HEK293 (cell line): ENCODE data around the gene CHRNA1.

ENCODE experiments used
- CTCF ChIP-seq: fragments of 450-650 bp; formaldehyde crosslinking; IDR thresholded peaks from 2 replicates; pipeline ENCODE4 v1.5.1; 2016; ENCODE audit warnings: missing biosample characterization, missing genetic modification characterization
- MZF1 ChIP-seq: fragments of 450-650 bp; formaldehyde crosslinking; IDR thresholded peaks from 2 replicates; pipeline ENCODE4 v1.5.1; 2017; ENCODE audit warnings: missing biosample characterization, missing genetic modification characterization, borderline replicate concordance
- PATZ1 ChIP-seq: fragments of 450-650 bp; formaldehyde crosslinking; IDR thresholded peaks from 2 replicates; pipeline ENCODE4 v1.5.1; 2016; ENCODE audit warnings: missing biosample characterization, missing genetic modification characterization
- PBX3 ChIP-seq: sonication (generic); formaldehyde crosslinking; IDR thresholded peaks from 2 replicates; pipeline ENCODE4 v1.8.1; 2022; ENCODE audit warnings: mild to moderate bottlenecking, moderate library complexity, missing genetic modification reagents
- TCF7L2 ChIP-seq: IDR thresholded peaks from 2 replicates; pipeline ENCODE4 v1.6.1; 2011; ENCODE audit warnings: low read depth, mild to moderate bottlenecking, inconsistent platforms, low read length, moderate library complexity, borderline replicate concordance
- ZBTB7A ChIP-seq: fragments of 450-650 bp; formaldehyde crosslinking; IDR thresholded peaks from 2 replicates; pipeline ENCODE4 v1.5.1; 2016; ENCODE audit warnings: low read depth, missing biosample characterization, missing genetic modification characterization
- ZEB2 ChIP-seq: fragments of 450-650 bp; formaldehyde crosslinking; IDR thresholded peaks from 2 replicates; pipeline ENCODE4 v1.5.1; 2016; ENCODE audit warnings: missing biosample characterization, missing genetic modification characterization
- ZNF133 ChIP-seq: fragments of 450-650 bp; formaldehyde crosslinking; IDR thresholded peaks from 2 replicates; pipeline ENCODE4 v1.5.1; 2016; ENCODE audit warnings: missing biosample characterization, missing genetic modification characterization
- ZNF184 ChIP-seq: fragments of 450-650 bp; IDR thresholded peaks from 2 replicates; pipeline ENCODE4 v1.5.1; 2018; ENCODE audit warnings: missing biosample characterization, mild to moderate bottlenecking, missing genetic modification characterization
- ZNF37A ChIP-seq: fragments of 450-650 bp; IDR thresholded peaks from 2 replicates; pipeline ENCODE4 v1.5.1; 2018; ENCODE audit warnings: missing biosample characterization, missing genetic modification characterization
- ZNF510 ChIP-seq: fragments of 450-650 bp; formaldehyde crosslinking; IDR thresholded peaks from 2 replicates; pipeline ENCODE4 v1.5.1; 2018; ENCODE audit warnings: mild to moderate bottlenecking, missing genetic modification characterization, missing biosample characterization; ENCODE audit not compliant: insufficient replicate concordance
- ZNF549 ChIP-seq: fragments of 450-650 bp; IDR thresholded peaks from 2 replicates; pipeline ENCODE4 v1.5.1; 2018; ENCODE audit warnings: missing biosample characterization, missing genetic modification characterization, mild to moderate bottlenecking, inconsistent platforms, moderate library complexity
- ZNF791 ChIP-seq: fragments of 450-650 bp; formaldehyde crosslinking; IDR thresholded peaks from 2 replicates; pipeline ENCODE4 v1.5.1; 2016; ENCODE audit warnings: missing biosample characterization, missing genetic modification characterization
- ZNF843 ChIP-seq: fragments of 450-650 bp; formaldehyde crosslinking; IDR thresholded peaks from 2 replicates; pipeline ENCODE4 v1.5.1; 2016; ENCODE audit warnings: missing biosample characterization, missing genetic modification characterization

- TF ChIP-seq PATZ1 (no peak), ZNF37A (no peak), CTCF (tag by site-specific recombination) (no peak), ZNF843 (tag by site-specific recombination) (no peak), ZNF184 (tag by site-specific recombination) (no peak), ZBTB7A (no peak), ZEB2 (no peak), ZNF133 (tag by site-specific recombination) (no peak), ZNF510 (tag by site-specific recombination) (no peak), PBX3 (no peak), ZNF791 (tag by site-specific recombination) (no peak), TCF7L2 (no peak), MZF1 (tag by site-specific recombination) (no peak), ZNF549 (tag by site-specific recombination) (no peak)
Measured at GRCh38 chr2:174794851-174795374, 30.6 kb upstream of the CHRNA1 start.
